SK-N-MC (cell line): ENCODE data around the gene INPP5A.

Experiments
- DNase-seq: peaks from one replicate; pipeline ENCODE4 v3.0.0-alpha.2; 2011; ENCODE audit warnings: low read depth, low spot score
- H3K27ac ChIP-seq: fragments of 200-600 bp; sonication (generic); 2 replicates; pipeline ENCODE4 v1.5.1; 2016; ENCODE audit warnings: mixed run types
- H3K36me3 ChIP-seq: fragments of 200-600 bp; sonication (generic); 2 replicates; pipeline ENCODE4 v1.6.1; 2017; ENCODE audit warnings: antibody characterized with exemption, low read length, mixed read lengths; ENCODE audit not compliant: insufficient read depth
- H3K4me3 ChIP-seq: fragments of 200-600 bp; sonication (generic); 2 replicates; pipeline ENCODE4 v1.5.1; 2016
- H3K9ac ChIP-seq: fragments of 200-600 bp; sonication (generic); 2 replicates; pipeline ENCODE4 v1.8.0; 2017; ENCODE audit warnings: mixed run types, mixed read lengths; ENCODE audit not compliant: insufficient read length
- H3K9me3 ChIP-seq: fragments of 200-600 bp; sonication (generic); 2 replicates; pipeline ENCODE4 v1.6.1; 2017; ENCODE audit warnings: low read depth, mild to moderate bottlenecking, antibody characterized with exemption, low read length, moderate library complexity, mixed read lengths
- EZH2 ChIP-seq: fragments of 200-600 bp; sonication (generic); IDR thresholded peaks from one replicate; pipeline ENCODE4 v1.6.1; 2017; ENCODE audit warnings: antibody characterized with exemption
- FOXP2 ChIP-seq: optimal IDR thresholded peaks from 2 replicates; pipeline ENCODE3; 2011; ENCODE audit warnings: mild to moderate bottlenecking, moderate library complexity; ENCODE audit not compliant: insufficient read depth; ENCODE audit errors: extremely low read length, control extremely low read depth
- POLR2AphosphoS5 ChIP-seq: IDR thresholded peaks from 2 replicates; pipeline ENCODE4 v1.6.1; 2012; ENCODE audit warnings: mild to moderate bottlenecking, low read depth, low read length, borderline replicate concordance

INPP5A gene

DNA sequence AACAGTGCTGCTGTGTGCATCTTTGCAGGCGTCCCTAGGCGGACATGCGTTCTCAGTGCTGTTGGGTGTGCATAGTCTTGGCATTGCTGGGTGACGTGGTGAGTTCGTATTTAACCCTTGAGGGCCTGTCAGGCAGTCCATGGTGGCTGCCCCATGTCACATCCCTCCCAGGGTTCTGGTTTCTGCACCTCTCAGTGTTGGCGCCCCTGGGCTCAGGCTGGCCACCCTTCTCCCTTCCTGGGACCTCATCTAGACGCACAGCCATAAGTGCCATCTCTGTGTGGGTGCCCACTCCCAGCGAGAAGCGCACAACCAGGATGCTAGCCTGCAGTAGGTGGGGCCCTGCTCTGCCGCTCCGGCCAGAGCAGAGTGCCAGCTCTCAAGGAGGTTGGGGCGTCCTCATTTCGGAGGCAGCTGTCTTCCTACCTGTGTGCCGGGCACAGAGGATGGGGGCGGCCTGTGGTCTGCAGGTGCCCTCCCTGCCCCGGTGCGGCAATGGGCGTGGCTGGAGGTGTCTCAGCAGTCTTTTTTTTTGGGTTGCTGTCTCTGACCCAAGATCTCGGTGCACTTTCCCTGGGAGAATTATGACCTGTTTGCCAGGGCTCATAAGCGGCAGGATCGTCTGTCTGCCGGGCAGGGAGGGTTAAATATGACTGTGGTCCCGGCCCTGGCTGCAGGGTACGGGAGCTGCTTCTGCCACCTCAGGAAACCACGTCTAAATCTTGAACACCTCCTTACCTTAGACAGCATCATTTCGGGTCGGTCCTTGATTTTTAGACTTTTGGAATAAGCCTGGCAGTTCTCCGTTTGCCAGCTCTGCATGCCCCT is 6.5 kb downstream of the INPP5A start:
- Histone ChIP-seq H3K4me3 (no peak overlapping the region), H3K27ac (no peak overlapping the region)

DNA sequence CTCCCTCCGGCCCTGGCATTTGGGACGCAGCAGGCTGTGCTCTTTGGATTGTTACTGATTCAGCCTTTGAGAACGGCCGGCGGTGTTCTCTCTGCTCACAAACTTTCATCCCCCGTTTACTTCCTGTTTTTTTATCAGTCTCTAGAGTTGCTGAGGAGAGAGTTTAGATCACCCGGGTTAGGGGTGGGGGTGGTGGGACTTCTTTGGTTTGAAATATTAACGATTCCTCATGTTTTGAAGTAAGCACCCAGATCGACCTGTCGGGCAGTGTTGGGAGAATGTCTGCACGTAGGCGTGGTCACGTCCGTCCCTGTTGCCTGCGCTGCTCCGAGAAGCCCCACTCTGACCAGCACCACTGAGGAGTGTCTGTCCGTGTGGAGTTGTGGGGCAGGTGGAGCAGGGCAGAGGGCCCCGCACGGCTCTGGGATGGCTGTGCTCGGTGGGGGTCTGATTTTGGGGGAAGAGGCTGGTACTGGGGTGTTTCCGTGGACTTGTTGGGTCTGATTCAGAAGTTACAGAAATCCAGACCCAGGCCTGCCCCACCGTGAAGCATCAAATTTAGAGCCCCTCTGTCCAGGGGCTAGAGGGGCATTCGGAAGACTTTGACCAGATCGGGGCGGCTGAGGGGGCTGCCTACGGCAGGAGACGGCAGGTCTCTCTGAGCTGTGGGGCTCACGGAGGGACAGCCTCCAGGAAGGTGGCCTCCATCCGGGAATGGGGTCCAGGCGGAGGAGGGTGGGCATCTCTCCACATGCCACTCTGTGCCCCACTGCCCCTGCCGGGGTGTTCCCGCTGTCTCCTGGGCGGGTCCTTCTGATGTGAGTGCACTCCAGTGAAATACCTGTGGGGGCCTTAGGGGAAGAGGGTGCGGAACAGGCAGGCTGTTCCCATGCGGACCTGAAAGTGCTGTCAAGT is 7.4 kb downstream of the INPP5A start:
- no peak overlapping the region for H3K4me3 ChIP-seq
- H3K9me3 ChIP-seq: no peaks in the 10 kb centered on the region
- no peak overlapping the region for H3K27ac ChIP-seq
- no peak overlapping the region for H3K9ac ChIP-seq
- no peaks in the 10 kb centered on the region for H3K36me3 ChIP-seq
- TF ChIP-seq POLR2AphosphoS5 (no peak), FOXP2 (no peak)
- no peak for DNase-seq

More for the DNA sequence above, 6.5 kb downstream of the INPP5A start:
- TF ChIP-seq POLR2AphosphoS5: no peak
- TF ChIP-seq FOXP2: no peak
- TF ChIP-seq EZH2: no peak
- Histone ChIP-seq H3K9me3 (no peaks in the 10 kb centered on the region), H3K36me3 (no peaks in the 10 kb centered on the region), H3K9ac (no peak overlapping the region)
- no peak for DNase-seq

DNA sequence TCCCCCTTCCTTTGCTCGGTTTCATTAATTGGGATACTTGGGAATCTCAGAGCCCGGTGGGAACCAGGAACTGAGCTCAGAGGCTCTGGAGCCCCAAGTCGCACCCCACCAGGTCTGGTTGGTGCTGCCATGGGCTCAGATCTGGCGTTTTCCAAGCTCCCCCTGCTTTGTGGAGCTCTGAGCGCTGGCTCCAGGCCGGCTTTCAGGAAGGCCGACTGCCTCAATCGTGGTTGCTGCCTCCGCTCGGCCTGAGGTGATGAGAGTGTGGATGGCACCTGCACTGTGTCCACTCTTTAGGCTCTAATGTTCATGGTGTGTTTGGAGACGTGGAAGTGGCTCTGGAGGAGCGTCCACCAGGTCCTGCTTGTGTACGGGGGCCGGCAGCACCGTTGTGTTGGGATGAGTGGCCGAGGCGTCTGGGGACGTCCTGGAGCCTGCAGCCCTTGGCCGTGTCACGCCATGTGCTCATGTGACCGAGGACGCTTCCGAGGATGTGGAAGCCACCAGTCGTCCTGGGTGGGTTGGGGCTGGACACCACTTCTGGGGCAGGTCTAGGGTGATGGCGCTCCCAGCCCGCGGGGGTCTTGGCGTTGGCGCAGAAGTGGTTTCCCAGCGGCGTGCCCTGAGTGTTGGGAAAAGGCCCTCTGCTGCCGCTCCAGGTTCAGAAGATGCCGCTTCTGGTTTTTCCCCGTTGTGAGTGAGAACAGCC is 8.2 kb downstream of the INPP5A start:
- H3K9ac ChIP-seq: no peak overlapping the region
- no peaks in the 10 kb centered on the region for H3K9me3 ChIP-seq
- DNase-seq: no peak
- H3K36me3 ChIP-seq: no peaks in the 10 kb centered on the region
- H3K4me3 ChIP-seq: no peak overlapping the region
- no peak overlapping the region for H3K27ac ChIP-seq
- TF ChIP-seq POLR2AphosphoS5: no peak
- no peak for TF ChIP-seq EZH2
- TF ChIP-seq FOXP2: no peak

DNA sequence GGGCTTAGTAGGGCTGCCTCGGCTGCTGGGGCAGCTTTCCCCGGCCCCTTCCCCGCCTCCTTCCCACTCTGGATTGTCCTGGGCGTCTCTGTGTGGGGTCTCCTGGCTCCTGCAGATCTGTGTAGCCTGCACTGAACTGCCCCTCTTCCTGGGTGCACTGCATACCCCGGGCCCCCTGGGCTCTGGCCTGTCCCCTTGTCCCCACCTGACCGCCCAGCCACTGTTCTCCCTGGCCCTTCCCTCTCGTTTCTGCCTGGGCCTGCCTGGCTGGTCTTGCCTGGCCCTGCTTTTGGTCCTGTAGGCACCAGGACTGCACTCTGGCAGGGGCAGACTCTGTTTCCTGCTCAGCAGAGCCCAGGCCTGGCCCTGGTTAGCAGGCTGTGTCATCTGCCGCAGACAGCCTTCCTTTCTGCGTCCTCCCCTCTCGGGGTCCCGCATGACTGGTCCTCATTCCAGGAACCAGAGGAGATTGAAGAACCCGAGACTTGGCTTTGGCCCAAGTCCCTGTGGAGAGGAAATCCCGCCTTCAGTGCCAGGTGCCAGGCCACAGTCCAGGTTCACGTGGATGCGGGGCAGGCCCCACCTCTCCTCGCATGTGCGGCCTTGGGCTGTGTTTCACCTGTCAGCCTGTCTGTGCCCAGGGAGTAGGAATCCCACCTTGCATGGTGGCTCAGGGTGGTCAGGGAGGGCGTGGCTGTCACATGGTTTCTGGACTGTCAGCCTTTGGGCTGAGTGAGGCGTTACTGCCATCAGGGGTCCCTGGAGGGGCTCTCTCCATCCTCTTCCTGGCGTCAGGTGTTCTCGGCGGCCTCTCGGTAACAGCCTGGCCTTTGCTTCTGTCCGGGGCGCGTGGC is 9.2 kb downstream of the INPP5A start:
- H3K27ac ChIP-seq: no peak overlapping the region
- no peaks in the 10 kb centered on the region for H3K9me3 ChIP-seq
- no peak overlapping the region for H3K9ac ChIP-seq
- no peaks in the 10 kb centered on the region for H3K36me3 ChIP-seq
- no peak for TF ChIP-seq FOXP2
- no peak for TF ChIP-seq POLR2AphosphoS5
- no peak for DNase-seq
- no peak overlapping the region for H3K4me3 ChIP-seq

DNA sequence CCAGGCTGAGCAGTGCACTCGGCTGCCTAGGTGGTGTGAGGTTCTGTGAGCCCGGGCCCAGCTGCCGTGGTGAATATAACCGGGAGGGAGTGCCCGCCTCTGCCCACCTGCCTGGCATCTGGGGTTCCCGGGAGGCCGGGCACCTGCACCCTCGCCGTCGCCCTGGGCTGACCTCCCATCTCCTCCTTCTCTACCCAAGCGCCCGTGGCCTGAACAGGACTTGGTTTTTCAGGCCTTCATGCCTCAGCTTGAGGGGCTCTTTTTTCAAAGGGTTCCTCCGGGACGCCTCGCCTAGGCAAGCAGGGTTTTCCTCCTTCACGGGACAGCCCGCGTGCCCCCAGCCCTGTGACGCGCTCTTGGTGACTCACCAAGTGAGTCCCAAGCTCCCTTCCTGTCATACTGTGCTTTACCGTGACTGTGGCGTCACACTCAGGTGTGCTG is 9.9 kb downstream of the INPP5A start:
- no peak for TF ChIP-seq FOXP2
- TF ChIP-seq POLR2AphosphoS5: no peak
- no peak for TF ChIP-seq EZH2
- Histone ChIP-seq H3K4me3 (no peak overlapping the region), H3K27ac (no peak overlapping the region), H3K9ac (no peak overlapping the region), H3K36me3 (no peaks in the 10 kb centered on the region), H3K9me3 (no peaks in the 10 kb centered on the region)
- no peak for DNase-seq

DNA sequence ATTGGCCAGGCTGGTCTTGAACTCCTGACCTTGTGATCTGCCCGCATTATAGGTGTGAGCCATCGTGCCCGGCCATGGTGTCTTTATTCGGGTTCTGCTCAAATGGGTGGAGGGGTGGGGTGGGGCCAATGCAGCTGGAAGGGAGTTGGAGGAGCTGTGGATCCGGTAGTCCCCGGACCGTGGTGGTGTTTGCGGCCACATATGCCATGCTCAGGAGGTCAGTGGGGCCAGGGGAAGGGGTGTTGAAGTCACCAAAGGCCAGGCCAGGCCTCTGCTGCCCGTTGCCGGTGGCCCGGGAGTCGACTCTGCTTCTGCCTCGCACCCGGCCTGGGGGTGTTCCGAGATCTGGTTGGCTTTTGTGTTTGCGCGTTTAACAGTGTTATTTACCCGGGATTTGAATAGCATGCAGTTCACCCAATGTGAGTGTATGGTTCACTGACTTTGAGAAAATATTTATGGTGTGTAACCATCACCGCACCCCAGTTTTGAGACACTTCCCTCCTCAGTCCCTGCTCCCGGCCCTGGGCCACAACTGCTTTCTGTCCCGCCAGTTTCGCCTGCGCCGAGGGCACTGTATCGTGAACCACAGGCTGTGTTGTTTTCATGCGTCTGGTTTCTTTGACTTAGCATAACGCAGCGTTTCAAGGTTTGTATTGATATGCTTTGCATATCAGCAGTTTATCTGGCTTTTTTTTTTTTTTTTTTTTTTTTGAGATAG is 10.7 kb downstream of the INPP5A start:
- no peak overlapping the region for H3K9ac ChIP-seq
- TF ChIP-seq EZH2 (no peak), FOXP2 (no peak), POLR2AphosphoS5 (no peak)
- no peaks in the 10 kb centered on the region for H3K9me3 ChIP-seq
- H3K27ac ChIP-seq: no peak overlapping the region
- no peaks in the 10 kb centered on the region for H3K36me3 ChIP-seq
- no peak overlapping the region for H3K4me3 ChIP-seq
- no peak for DNase-seq

DNA sequence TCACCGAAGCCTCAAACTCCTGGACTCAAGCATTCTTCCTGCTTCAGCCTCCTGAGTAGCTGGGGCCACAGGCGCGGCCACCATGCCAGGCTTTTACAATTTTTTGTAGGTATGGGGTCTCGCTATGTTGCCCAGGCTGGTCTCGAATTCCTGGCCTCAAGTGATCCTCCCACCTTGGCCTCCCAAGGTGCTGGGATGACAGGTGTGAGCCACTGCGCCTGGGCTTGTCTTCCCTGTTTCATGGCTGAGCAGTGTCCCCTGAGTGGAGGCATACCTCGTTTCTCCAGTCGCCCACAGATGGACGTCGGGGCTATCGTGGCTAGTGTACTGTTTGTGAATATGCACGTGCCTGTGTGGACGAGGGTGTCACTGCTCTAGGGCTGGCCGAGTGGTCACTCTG is 11.3 kb downstream of the INPP5A start:
- no peaks in the 10 kb centered on the region for H3K9me3 ChIP-seq
- DNase-seq: no peak
- H3K9ac ChIP-seq: no peak overlapping the region
- H3K36me3 ChIP-seq: no peaks in the 10 kb centered on the region
- no peak for TF ChIP-seq FOXP2
- TF ChIP-seq POLR2AphosphoS5: no peak
- TF ChIP-seq EZH2: no peak
- H3K27ac ChIP-seq: no peak overlapping the region
- H3K4me3 ChIP-seq: no peak overlapping the region
